AG10803 (cell line): Measurements from ENCODE around the gene KIRREL1.

ENCODE experiments used
- DNase-seq: peaks from one replicate; pipeline ENCODE4 v3.0.0; 2010; ENCODE audit warnings: low read depth
- H3K4me3 ChIP-seq: 2 replicates; pipeline ENCODE4 v1.5.1; 2011; ENCODE audit warnings: mild to moderate bottlenecking, low read length, control low read depth
- CTCF ChIP-seq: conservative IDR thresholded peaks from 2 replicates; pipeline ENCODE4 v1.5.1; 2011; ENCODE audit warnings: mild to moderate bottlenecking, low read length, control low read depth, inconsistent platforms

Gene KIRREL1

DNA sequence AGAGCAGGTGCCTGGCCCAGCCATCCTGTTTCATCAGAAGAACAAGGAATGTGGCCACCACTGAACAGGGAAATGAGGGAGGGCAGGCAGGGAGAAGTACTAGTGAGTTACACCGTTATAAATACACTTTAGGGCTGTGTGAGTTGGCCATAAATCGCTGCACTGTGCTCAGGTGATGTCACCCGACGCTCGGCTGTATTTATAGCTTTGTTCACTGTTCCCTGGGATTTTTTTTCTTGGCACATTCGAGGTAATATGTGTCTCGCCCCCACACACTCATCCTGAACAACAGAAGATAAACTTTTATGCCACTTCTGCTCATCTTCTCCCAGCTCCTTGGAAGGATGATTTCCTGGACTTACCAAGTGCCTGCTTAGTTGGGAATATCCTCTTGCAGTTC lies 9.0 kb upstream of the KIRREL1 start:
- H3K4me3 ChIP-seq = no peak overlapping the region
- no peak for DNase-seq
- no peak for TF ChIP-seq CTCF

- no peak overlapping the region for H3K4me3 ChIP-seq
- no peak for DNase-seq
- no peak for TF ChIP-seq CTCF
Observed at GRCh38 chr1:157985473-157985872, 8.0 kb upstream of the KIRREL1 start.

DNA sequence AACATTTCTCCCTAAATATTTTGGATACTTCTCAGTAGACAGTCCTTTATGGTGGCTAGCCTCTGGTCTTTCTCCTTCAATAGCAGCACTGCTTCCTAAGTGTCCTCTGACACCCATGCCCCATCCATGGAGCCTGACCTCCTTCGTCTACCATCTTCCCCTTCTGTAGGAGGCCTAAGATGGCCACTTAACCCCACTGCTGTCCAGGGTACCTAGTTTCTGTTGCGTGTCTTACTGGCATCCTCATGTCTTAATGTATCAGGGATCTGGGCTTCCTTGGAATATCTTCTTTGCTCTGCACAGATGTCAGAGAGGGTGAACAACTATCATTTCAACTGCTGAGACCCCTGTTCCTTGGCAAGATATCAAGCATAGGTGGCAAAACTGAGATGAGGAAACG lies 5.4 kb upstream of the KIRREL1 start:
- no peak overlapping the region for H3K4me3 ChIP-seq
- TF ChIP-seq CTCF = no peak
- DNase-seq = no peak

DNA sequence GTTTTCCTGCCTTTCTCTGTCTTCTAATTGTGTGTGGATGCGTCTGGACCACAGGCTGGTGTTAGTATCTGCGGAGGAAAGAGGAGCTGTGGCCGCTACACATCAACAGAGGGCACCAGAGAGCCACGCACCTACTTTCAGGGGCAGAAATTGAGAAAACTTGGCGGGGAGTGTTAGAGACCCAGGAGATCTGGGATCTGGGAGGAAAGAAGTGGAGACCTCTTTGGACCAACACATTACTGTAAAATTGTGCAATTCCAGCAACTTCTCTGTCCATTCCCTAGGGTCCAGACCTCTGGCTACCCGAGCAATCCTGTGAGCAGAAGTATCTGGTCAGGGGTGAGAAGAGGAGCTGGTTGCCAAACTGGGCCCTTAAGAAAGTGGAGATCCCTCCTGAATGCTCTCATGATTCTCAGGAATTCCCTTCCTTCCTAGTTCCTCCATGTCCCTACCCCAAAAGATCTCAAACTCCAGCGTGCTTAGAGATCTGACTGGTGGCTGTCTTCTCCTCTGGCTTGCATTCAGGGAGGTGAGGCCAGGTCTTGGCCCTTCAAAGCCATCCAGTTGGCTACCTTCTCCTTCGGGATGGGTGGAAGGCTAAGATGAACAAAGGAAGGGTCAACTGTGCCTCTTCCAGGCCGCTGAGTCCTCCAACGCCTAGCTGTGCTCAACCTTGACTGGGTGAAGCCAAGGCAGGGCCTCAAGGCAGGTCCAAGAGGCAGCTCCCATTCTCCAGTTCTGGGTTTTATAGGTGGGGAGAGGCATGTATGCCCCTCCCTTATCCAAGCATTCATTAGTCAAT lies 1.2 kb upstream of the KIRREL1 start:
- no peak overlapping the region for H3K4me3 ChIP-seq
- DNase-seq = peak; percentile 61
- TF ChIP-seq CTCF = peak; percentile 100

DNA sequence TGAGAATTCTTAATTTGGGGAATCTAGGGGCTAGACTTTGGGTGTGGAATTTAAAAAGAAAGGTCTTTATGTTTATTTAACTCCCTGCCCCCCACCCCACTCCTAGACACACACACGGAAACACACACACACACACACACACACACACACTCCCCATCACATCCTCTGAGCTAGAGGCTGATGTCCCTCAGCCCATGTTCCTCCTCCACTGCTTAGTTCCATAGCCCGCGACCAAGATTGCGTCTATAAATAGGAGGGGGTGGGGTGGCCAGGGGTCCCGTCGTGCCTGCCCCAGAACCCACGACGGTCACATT lies 655 bp upstream of the KIRREL1 start:
- no peak for DNase-seq
- peak overlapping the region; percentile 94 for H3K4me3 ChIP-seq
- TF ChIP-seq CTCF = no peak

DNA sequence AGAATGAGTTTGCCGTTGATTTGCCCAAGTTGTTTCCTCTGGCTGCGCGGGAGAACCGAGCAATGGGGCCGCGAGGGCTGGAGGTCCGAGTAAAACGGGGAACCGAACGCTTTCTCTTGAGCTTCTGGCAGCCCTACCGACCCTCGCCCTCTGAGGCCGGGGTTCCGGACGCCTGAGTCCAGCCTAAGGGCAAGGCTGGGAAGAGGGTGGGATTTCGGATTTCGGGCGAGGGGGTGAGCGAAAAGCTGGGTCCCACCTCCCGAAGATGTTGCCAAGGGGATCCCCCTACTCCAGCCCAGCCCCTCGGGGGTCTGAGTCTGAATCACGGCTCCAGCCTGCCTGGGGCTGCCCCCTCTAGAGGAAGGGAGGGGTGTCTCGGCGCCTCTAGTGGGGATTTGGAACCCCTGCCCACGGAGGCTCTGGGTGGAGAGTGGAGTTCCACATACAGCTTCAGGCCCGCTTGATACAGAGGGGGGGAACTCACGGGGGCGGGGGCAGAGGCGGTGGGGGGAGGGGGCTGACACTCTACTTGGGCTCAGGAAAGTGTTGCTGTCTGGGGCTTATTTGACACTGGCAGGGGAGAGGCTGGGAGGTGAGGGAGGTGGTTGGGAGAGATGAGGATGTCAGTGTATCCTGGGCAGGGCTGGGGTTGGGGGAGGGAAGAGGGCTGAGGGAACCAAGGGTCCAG lies 617 bp downstream of the KIRREL1 start:
- DNase-seq = no peak
- TF ChIP-seq CTCF = peak; percentile 27
- H3K4me3 ChIP-seq = peak overlapping the region; percentile 94
